HepG2 (cell line): ENCODE measurements around the gene VPS54. TPM values are rescaled to one million over a fixed set of nuclear protein-coding genes. Genes with fewer than 3 reads are reported as not detected.
A peak's percentile ranks its signal among the peaks of the same experiment; 100 is the strongest.

Experiments used
- CAMTA2 ChIP-seq: sonication (generic); formaldehyde crosslinking; IDR thresholded peaks from 2 replicates; pipeline ENCODE4 v1.4.0; 2020; ENCODE audit warnings: mild to moderate bottlenecking, missing genetic modification reagents, borderline replicate concordance
- CBX5 ChIP-seq: sonication (generic); formaldehyde crosslinking; IDR thresholded peaks from 2 replicates; pipeline ENCODE4 v1.4.0; 2020; ENCODE audit warnings: missing genetic modification reagents, borderline replicate concordance
- CERS6 ChIP-seq: sonication (generic); formaldehyde crosslinking; IDR thresholded peaks from 2 replicates; pipeline ENCODE4 v1.5.0; 2020; ENCODE audit warnings: missing genetic modification reagents
- HNRNPL ChIP-seq: fragments of 200-400 bp; formaldehyde crosslinking; IDR thresholded peaks from 2 replicates; pipeline ENCODE4 v1.6.1; 2017; ENCODE audit warnings: mild to moderate bottlenecking, low read depth, low read length
- HOMEZ ChIP-seq: IDR thresholded peaks from 2 replicates; pipeline ENCODE4 v1.6.1; 2016; ENCODE audit warnings: low read depth
- HOXA9 ChIP-seq: sonication (generic); formaldehyde crosslinking; IDR thresholded peaks from 2 replicates; pipeline ENCODE4 v1.8.1; 2022; ENCODE audit warnings: missing genetic modification reagents, mild to moderate bottlenecking, moderate library complexity, borderline replicate concordance
- MZF1 ChIP-seq: sonication (generic); formaldehyde crosslinking; IDR thresholded peaks from 2 replicates; pipeline ENCODE4 v1.8.1; 2023; ENCODE audit warnings: mild to moderate bottlenecking, missing genetic modification reagents, borderline replicate concordance
- NFIC ChIP-seq: IDR thresholded peaks from 2 replicates; pipeline ENCODE4 v1.6.1; 2012; ENCODE audit warnings: mild to moderate bottlenecking, low read length, inconsistent platforms
- NFKB2 ChIP-seq: sonication (generic); formaldehyde crosslinking; IDR thresholded peaks from 2 replicates; pipeline ENCODE4 v1.4.0; 2020; ENCODE audit warnings: missing genetic modification reagents, borderline replicate concordance
- NR3C1 ChIP-seq: sonication (generic); formaldehyde crosslinking; IDR thresholded peaks from 2 replicates; pipeline ENCODE4 v1.4.0; 2020; ENCODE audit warnings: missing genetic modification reagents
- PLRG1 ChIP-seq: fragments of 450-650 bp; conservative IDR thresholded peaks from 2 replicates; pipeline ENCODE4 v1.6.1; 2016
- PREB ChIP-seq: sonication (generic); formaldehyde crosslinking; IDR thresholded peaks from 2 replicates; pipeline ENCODE4 v1.4.0; 2020; ENCODE audit warnings: missing genetic modification reagents
- SCMH1 ChIP-seq: sonication (generic); formaldehyde crosslinking; IDR thresholded peaks from 2 replicates; pipeline ENCODE4 v1.9.0; 2021; ENCODE audit warnings: missing genetic modification reagents, mild to moderate bottlenecking, borderline replicate concordance
- SKI ChIP-seq: fragments of 450-650 bp; IDR thresholded peaks from one replicate; pipeline ENCODE4 v1.6.1; 2018; ENCODE audit warnings: mild to moderate bottlenecking; ENCODE audit not compliant: partially characterized antibody
- SRF ChIP-seq: IDR thresholded peaks from 2 replicates; pipeline ENCODE4 v1.6.1; 2011; ENCODE audit warnings: mild to moderate bottlenecking, low read depth, low read length, moderate library complexity
- SRSF9 ChIP-seq: fragments of 200-400 bp; formaldehyde crosslinking; IDR thresholded peaks from 2 replicates; pipeline ENCODE4 v1.6.1; 2018; ENCODE audit warnings: borderline replicate concordance, mild to moderate bottlenecking, low read depth, low read length; ENCODE audit not compliant: insufficient read depth, poor library complexity, severe bottlenecking
- TEAD3 ChIP-seq: optimal IDR thresholded peaks from 2 replicates; pipeline ENCODE3; 2016; ENCODE audit warnings: borderline replicate concordance
- THAP7 ChIP-seq: sonication (generic); formaldehyde crosslinking; IDR thresholded peaks from 2 replicates; pipeline ENCODE4 v1.8.1; 2023; ENCODE audit warnings: mild to moderate bottlenecking, missing genetic modification reagents
- ZBTB38 ChIP-seq: sonication (generic); formaldehyde crosslinking; IDR thresholded peaks from 2 replicates; pipeline ENCODE4 v1.5.1; 2020; ENCODE audit warnings: mild to moderate bottlenecking, missing genetic modification reagents
- ZEB1 ChIP-seq: IDR thresholded peaks from 2 replicates; pipeline ENCODE4 v1.6.1; 2012; ENCODE audit warnings: mild to moderate bottlenecking, low read depth, inconsistent platforms; ENCODE audit not compliant: insufficient replicate concordance
- ZFP62 ChIP-seq: sonication (generic); formaldehyde crosslinking; IDR thresholded peaks from 2 replicates; pipeline ENCODE4 v1.4.0; 2020; ENCODE audit warnings: missing genetic modification reagents
- ZNF343 ChIP-seq: sonication (generic); formaldehyde crosslinking; IDR thresholded peaks from 2 replicates; pipeline ENCODE4 v1.4.0; 2020; ENCODE audit warnings: mild to moderate bottlenecking, missing genetic modification reagents
- ZNF441 ChIP-seq: sonication (generic); formaldehyde crosslinking; IDR thresholded peaks from 2 replicates; pipeline ENCODE4 v1.7.0; 2021; ENCODE audit warnings: missing genetic modification reagents, borderline replicate concordance
- ZNF615 ChIP-seq: sonication (generic); formaldehyde crosslinking; IDR thresholded peaks from 2 replicates; pipeline ENCODE4 v1.5.0; 2020; ENCODE audit warnings: mild to moderate bottlenecking, missing genetic modification reagents, borderline replicate concordance
- ZNF644 ChIP-seq: IDR thresholded peaks from 2 replicates; pipeline ENCODE4 v1.6.1; 2016; ENCODE audit warnings: low read depth
- ZNF709 ChIP-seq: sonication (generic); formaldehyde crosslinking; IDR thresholded peaks from 2 replicates; pipeline ENCODE4 v1.5.0; 2020; ENCODE audit warnings: mild to moderate bottlenecking, missing genetic modification reagents
- ZNF768 ChIP-seq: sonication (generic); formaldehyde crosslinking; IDR thresholded peaks from 2 replicates; pipeline ENCODE4 v1.4.0; 2020; ENCODE audit warnings: missing genetic modification reagents
- ZNF780A ChIP-seq: sonication (generic); formaldehyde crosslinking; IDR thresholded peaks from 2 replicates; pipeline ENCODE4 v1.8.0; 2022; ENCODE audit warnings: mild to moderate bottlenecking, missing genetic modification reagents, moderate library complexity
- polyA plus RNA-seq, 8 experiments: library from polyadenylated mRNA; depleted of rRNA in 3 of 8; stranded (reverse) in 7 of 8; unstranded in 1 of 8; fragments of >200 nt; fragmentation: Illumina TruSeq in 4 of 8; extraction: Trizol in 4 of 8; gene quantifications; 2 replicates each; pipeline versions ENCODE4 v1.2.1 to v1.2.3, GENCODE V29; 2011 to 2016; ENCODE audit warnings: low read depth in 4 of 8, missing spikeins in 1 of 8, mixed read lengths in 1 of 8; ENCODE audit not compliant: insufficient read depth in 1 of 8
- total RNA-seq, 5 experiments: library from RNA; depleted of rRNA; stranded (reverse); fragments of >200 nt; fragmentation: Illumina TruSeq; extraction: Trizol; gene quantifications; 2 replicates each; pipeline ENCODE4 v1.2.3, GENCODE V29; 2016; ENCODE audit warnings: low read depth in 1 of 5

The VPS54 gene
- total and polyA plus RNA-seq, 2 of the 13 experiments (the other 11 are each of a cell fraction or from before 2014, with no cell fraction given): 64.7 to 77.5 TPM

- TF ChIP-seq ZNF709 (CRISPR knock-in tag): no peak
- TF ChIP-seq HOMEZ (CRISPR knock-in tag): peak; percentile 41; the same call in 1 of the 2 replicates
- no peak for TF ChIP-seq PREB (CRISPR knock-in tag)
- peak; percentile 45 for TF ChIP-seq SKI
- no peak for TF ChIP-seq HNRNPL
- no peak for TF ChIP-seq NFKB2 (CRISPR knock-in tag)
- no peak for TF ChIP-seq CERS6 (CRISPR knock-in tag)
- no peak for TF ChIP-seq SRSF9
- TF ChIP-seq ZNF644 (CRISPR knock-in tag): peak; percentile 97
- peak; percentile 97 for TF ChIP-seq NFIC
- TF ChIP-seq CAMTA2 (CRISPR knock-in tag): no peak
- TF ChIP-seq THAP7: no peak
- no peak for TF ChIP-seq ZNF615 (CRISPR knock-in tag)
- TF ChIP-seq MZF1 (CRISPR knock-in tag): no peak
- no peak for TF ChIP-seq ZNF780A (CRISPR knock-in tag)
- TF ChIP-seq ZNF343 (CRISPR knock-in tag): no peak
- no peak for TF ChIP-seq ZNF768
- no peak for TF ChIP-seq SCMH1
- TF ChIP-seq NR3C1 (CRISPR knock-in tag): no peak
- TF ChIP-seq CBX5 (CRISPR knock-in tag): no peak
- TF ChIP-seq HOXA9 (CRISPR knock-in tag): no peak
- TF ChIP-seq ZEB1: peak; percentile 91
- TF ChIP-seq ZNF441 (CRISPR knock-in tag): no peak
- no peak for TF ChIP-seq ZBTB38
- peak; percentile 22 for TF ChIP-seq TEAD3
- no peak for TF ChIP-seq SRF
- no peak for TF ChIP-seq PLRG1
- TF ChIP-seq ZFP62 (CRISPR knock-in tag): no peak
Observed at GRCh38 chr2:64024259-64024949, 5.2 kb upstream of the VPS54 start (continued).
